WTC11 (cell line): Measurements from ENCODE around the gene EPHA6. TPM values are rescaled to one million over a fixed set of nuclear protein-coding genes. Genes with fewer than 3 reads are reported as not detected.

Source experiments
- ATAC-seq: fragments of 200-7000 bp; cut with Tn5 transposase; 2 replicates; pipeline ENCODE4 v1.10.0; 2021; ENCODE audit warnings: mild to moderate bottlenecking, moderate library complexity
- CTCF ChIA-PET: fragments of 300-600 bp; sonication (Branson Sonifier 250); formaldehyde crosslinking; loops from one replicate; lab custom pipeline; 2021; ENCODE audit warnings: antibody characterized with exemption; lab: Charles Lee
- POLR2A ChIA-PET: fragments of 350-600 bp; sonication (Branson Sonifier 250); formaldehyde crosslinking; loops from one replicate; lab custom pipeline; 2021; ENCODE audit warnings: antibody characterized with exemption; lab: Charles Lee
- DNase-seq: peaks from one replicate; pipeline ENCODE4 v3.0.0; 2021; ENCODE audit warnings: low spot score
- H3K27ac Mint-ChIP-seq: 2 replicates; pipeline ENCODE4 v1.8.0; 2021; ENCODE audit warnings: mixed read lengths
- H3K27me3 Mint-ChIP-seq: 2 replicates; pipeline ENCODE4 v1.8.0; 2021; ENCODE audit warnings: low read depth, mild to moderate bottlenecking, moderate library complexity, mixed read lengths
- H3K36me3 Mint-ChIP-seq: 2 replicates; pipeline ENCODE4 v1.8.0; 2021; ENCODE audit warnings: mixed read lengths
- H3K4me1 Mint-ChIP-seq: 2 replicates; pipeline ENCODE4 v1.8.0; 2022; ENCODE audit warnings: mixed read lengths
- H3K4me3 Mint-ChIP-seq: 2 replicates; pipeline ENCODE4 v1.8.0; 2021; ENCODE audit warnings: mild to moderate bottlenecking, moderate library complexity, mixed read lengths
- H3K9me3 Mint-ChIP-seq: 2 replicates; pipeline ENCODE4 v1.8.0; 2021; ENCODE audit warnings: mixed read lengths
- CBFB ChIP-seq: sonication (generic); formaldehyde crosslinking; IDR thresholded peaks from 2 replicates; pipeline ENCODE4 v1.8.1; 2022; ENCODE audit warnings: mild to moderate bottlenecking, low read depth, missing genetic modification reagents
- ETV6 ChIP-seq: sonication (generic); formaldehyde crosslinking; IDR thresholded peaks from 2 replicates; pipeline ENCODE4 v1.8.1; 2022; ENCODE audit warnings: mild to moderate bottlenecking, missing genetic modification reagents
- JUN ChIP-seq: sonication (generic); formaldehyde crosslinking; IDR thresholded peaks from 2 replicates; pipeline ENCODE4 v1.8.0; 2023; ENCODE audit warnings: mild to moderate bottlenecking, missing genetic modification reagents
- SMAD4 ChIP-seq: sonication (generic); formaldehyde crosslinking; IDR thresholded peaks from 2 replicates; pipeline ENCODE4 v1.8.0; 2022; ENCODE audit warnings: mild to moderate bottlenecking, missing genetic modification reagents
- TEAD1 ChIP-seq: sonication (generic); formaldehyde crosslinking; IDR thresholded peaks from 2 replicates; pipeline ENCODE4 v1.8.0; 2022; ENCODE audit warnings: mild to moderate bottlenecking, missing genetic modification reagents
- TEAD4 ChIP-seq: sonication (generic); formaldehyde crosslinking; IDR thresholded peaks from 2 replicates; pipeline ENCODE4 v1.8.0; 2022; ENCODE audit warnings: mild to moderate bottlenecking, missing genetic modification reagents
- ZBTB21 ChIP-seq: sonication (generic); formaldehyde crosslinking; IDR thresholded peaks from 2 replicates; pipeline ENCODE4 v1.8.1; 2023; ENCODE audit warnings: mild to moderate bottlenecking, missing genetic modification reagents, borderline replicate concordance
- ZNF219 ChIP-seq: sonication (generic); formaldehyde crosslinking; IDR thresholded peaks from 2 replicates; pipeline ENCODE4 v1.8.0; 2023; ENCODE audit warnings: missing genetic modification reagents, mild to moderate bottlenecking, borderline replicate concordance
- ZNF263 ChIP-seq: sonication (generic); formaldehyde crosslinking; IDR thresholded peaks from 2 replicates; pipeline ENCODE4 v1.8.1; 2022; ENCODE audit warnings: low read depth, mild to moderate bottlenecking, moderate library complexity, missing genetic modification reagents
- ZNF396 ChIP-seq: fragments of 250-450 bp; sonication (Bioruptor Pico); IDR thresholded peaks from 2 replicates; pipeline ENCODE4 v1.8.0; 2021; ENCODE audit warnings: mild to moderate bottlenecking, moderate library complexity, borderline replicate concordance
- total RNA-seq: library from RNA; stranded (reverse); gene quantifications from 3 replicates; pipeline ENCODE4 v1.2.3, GENCODE V29; 2021
- TF ChIP-seq, protein P1 (sequence below): sonication (generic); formaldehyde crosslinking; IDR thresholded peaks from 2 replicates; pipeline ENCODE4 v1.8.0; 2022; ENCODE audit warnings: missing genetic modification reagents
- TF ChIP-seq, protein P2 (sequence below): sonication (generic); formaldehyde crosslinking; IDR thresholded peaks from 2 replicates; pipeline ENCODE4 v1.8.0; 2022; ENCODE audit warnings: mild to moderate bottlenecking, missing genetic modification reagents
- TF ChIP-seq, protein P3 (sequence below): fragments of 250-450 bp; sonication (Bioruptor Pico); IDR thresholded peaks from 2 replicates; pipeline ENCODE4 v1.9.0; 2021; ENCODE audit warnings: mild to moderate bottlenecking, borderline replicate concordance
- TF ChIP-seq, protein P4 (sequence below): fragments of 250-450 bp; sonication (Bioruptor Pico); IDR thresholded peaks from 2 replicates; pipeline ENCODE4 v1.9.0; 2021; ENCODE audit warnings: mild to moderate bottlenecking
- TF ChIP-seq, protein P5 (sequence below): sonication (generic); formaldehyde crosslinking; conservative IDR thresholded peaks from 2 replicates; pipeline ENCODE4 v1.8.1; 2023; ENCODE audit warnings: mild to moderate bottlenecking, low read depth, missing genetic modification reagents, moderate library complexity
- TF ChIP-seq, protein P6 (sequence below): sonication (generic); formaldehyde crosslinking; IDR thresholded peaks from 2 replicates; pipeline ENCODE4 v1.8.1; 2023; ENCODE audit warnings: mild to moderate bottlenecking, moderate library complexity, missing genetic modification reagents
- TF ChIP-seq, protein P7 (sequence below): sonication (generic); formaldehyde crosslinking; IDR thresholded peaks from 2 replicates; pipeline ENCODE4 v1.8.0; 2022; ENCODE audit warnings: mild to moderate bottlenecking, missing genetic modification reagents
- TF ChIP-seq, protein P8 (sequence below): fragments of 250-450 bp; sonication (Bioruptor Pico); IDR thresholded peaks from 2 replicates; pipeline ENCODE4 v1.9.0; 2021; ENCODE audit warnings: mild to moderate bottlenecking

EPHA6 gene
- total RNA-seq, 1 experiment from 2014 or later, result 2.1 TPM

DNA sequence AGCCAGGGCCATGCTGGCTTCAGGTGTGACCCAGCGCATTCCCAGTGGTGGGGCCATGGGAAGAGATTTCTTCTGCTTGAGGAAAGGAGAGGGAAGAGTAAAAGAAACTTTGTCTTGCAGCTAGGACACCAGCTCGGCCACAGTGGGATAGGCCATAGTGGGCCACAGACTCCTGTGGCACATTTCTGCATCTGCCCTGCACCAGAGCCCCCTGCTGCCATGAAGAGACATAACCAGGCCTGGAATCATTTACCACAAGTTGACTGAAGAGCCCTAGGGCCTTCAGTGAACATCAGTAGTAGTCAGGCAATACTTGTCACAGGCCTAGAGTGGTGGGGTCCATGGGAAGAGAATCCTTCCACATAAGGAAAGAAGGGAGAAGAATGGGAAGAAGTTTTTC, 538.8 kb downstream of the EPHA6 start (continued):
- TF ChIP-seq, protein P1, sequence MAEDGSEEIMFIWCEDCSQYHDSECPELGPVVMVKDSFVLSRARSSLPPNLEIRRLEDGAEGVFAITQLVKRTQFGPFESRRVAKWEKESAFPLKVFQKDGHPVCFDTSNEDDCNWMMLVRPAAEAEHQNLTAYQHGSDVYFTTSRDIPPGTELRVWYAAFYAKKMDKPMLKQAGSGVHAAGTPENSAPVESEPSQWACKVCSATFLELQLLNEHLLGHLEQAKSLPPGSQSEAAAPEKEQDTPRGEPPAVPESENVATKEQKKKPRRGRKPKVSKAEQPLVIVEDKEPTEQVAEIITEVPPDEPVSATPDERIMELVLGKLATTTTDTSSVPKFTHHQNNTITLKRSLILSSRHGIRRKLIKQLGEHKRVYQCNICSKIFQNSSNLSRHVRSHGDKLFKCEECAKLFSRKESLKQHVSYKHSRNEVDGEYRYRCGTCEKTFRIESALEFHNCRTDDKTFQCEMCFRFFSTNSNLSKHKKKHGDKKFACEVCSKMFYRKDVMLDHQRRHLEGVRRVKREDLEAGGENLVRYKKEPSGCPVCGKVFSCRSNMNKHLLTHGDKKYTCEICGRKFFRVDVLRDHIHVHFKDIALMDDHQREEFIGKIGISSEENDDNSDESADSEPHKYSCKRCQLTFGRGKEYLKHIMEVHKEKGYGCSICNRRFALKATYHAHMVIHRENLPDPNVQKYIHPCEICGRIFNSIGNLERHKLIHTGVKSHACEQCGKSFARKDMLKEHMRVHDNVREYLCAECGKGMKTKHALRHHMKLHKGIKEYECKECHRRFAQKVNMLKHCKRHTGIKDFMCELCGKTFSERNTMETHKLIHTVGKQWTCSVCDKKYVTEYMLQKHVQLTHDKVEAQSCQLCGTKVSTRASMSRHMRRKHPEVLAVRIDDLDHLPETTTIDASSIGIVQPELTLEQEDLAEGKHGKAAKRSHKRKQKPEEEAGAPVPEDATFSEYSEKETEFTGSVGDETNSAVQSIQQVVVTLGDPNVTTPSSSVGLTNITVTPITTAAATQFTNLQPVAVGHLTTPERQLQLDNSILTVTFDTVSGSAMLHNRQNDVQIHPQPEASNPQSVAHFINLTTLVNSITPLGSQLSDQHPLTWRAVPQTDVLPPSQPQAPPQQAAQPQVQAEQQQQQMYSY (CRISPR knock-in tag), result no peak
- TF ChIP-seq, protein P2, sequence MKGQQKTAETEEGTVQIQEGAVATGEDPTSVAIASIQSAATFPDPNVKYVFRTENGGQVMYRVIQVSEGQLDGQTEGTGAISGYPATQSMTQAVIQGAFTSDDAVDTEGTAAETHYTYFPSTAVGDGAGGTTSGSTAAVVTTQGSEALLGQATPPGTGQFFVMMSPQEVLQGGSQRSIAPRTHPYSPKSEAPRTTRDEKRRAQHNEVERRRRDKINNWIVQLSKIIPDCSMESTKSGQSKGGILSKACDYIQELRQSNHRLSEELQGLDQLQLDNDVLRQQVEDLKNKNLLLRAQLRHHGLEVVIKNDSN (CRISPR knock-in tag), result no peak
- TF ChIP-seq, protein P3, sequence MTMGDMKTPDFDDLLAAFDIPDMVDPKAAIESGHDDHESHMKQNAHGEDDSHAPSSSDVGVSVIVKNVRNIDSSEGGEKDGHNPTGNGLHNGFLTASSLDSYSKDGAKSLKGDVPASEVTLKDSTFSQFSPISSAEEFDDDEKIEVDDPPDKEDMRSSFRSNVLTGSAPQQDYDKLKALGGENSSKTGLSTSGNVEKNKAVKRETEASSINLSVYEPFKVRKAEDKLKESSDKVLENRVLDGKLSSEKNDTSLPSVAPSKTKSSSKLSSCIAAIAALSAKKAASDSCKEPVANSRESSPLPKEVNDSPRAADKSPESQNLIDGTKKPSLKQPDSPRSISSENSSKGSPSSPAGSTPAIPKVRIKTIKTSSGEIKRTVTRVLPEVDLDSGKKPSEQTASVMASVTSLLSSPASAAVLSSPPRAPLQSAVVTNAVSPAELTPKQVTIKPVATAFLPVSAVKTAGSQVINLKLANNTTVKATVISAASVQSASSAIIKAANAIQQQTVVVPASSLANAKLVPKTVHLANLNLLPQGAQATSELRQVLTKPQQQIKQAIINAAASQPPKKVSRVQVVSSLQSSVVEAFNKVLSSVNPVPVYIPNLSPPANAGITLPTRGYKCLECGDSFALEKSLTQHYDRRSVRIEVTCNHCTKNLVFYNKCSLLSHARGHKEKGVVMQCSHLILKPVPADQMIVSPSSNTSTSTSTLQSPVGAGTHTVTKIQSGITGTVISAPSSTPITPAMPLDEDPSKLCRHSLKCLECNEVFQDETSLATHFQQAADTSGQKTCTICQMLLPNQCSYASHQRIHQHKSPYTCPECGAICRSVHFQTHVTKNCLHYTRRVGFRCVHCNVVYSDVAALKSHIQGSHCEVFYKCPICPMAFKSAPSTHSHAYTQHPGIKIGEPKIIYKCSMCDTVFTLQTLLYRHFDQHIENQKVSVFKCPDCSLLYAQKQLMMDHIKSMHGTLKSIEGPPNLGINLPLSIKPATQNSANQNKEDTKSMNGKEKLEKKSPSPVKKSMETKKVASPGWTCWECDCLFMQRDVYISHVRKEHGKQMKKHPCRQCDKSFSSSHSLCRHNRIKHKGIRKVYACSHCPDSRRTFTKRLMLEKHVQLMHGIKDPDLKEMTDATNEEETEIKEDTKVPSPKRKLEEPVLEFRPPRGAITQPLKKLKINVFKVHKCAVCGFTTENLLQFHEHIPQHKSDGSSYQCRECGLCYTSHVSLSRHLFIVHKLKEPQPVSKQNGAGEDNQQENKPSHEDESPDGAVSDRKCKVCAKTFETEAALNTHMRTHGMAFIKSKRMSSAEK (CRISPR knock-in tag), result no peak
- no peak for TF ChIP-seq CBFB (CRISPR knock-in tag)
- TF ChIP-seq, protein P4, sequence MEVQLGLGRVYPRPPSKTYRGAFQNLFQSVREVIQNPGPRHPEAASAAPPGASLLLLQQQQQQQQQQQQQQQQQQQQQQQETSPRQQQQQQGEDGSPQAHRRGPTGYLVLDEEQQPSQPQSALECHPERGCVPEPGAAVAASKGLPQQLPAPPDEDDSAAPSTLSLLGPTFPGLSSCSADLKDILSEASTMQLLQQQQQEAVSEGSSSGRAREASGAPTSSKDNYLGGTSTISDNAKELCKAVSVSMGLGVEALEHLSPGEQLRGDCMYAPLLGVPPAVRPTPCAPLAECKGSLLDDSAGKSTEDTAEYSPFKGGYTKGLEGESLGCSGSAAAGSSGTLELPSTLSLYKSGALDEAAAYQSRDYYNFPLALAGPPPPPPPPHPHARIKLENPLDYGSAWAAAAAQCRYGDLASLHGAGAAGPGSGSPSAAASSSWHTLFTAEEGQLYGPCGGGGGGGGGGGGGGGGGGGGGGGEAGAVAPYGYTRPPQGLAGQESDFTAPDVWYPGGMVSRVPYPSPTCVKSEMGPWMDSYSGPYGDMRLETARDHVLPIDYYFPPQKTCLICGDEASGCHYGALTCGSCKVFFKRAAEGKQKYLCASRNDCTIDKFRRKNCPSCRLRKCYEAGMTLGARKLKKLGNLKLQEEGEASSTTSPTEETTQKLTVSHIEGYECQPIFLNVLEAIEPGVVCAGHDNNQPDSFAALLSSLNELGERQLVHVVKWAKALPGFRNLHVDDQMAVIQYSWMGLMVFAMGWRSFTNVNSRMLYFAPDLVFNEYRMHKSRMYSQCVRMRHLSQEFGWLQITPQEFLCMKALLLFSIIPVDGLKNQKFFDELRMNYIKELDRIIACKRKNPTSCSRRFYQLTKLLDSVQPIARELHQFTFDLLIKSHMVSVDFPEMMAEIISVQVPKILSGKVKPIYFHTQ (CRISPR knock-in tag), result no peak
- TF ChIP-seq, protein P5, sequence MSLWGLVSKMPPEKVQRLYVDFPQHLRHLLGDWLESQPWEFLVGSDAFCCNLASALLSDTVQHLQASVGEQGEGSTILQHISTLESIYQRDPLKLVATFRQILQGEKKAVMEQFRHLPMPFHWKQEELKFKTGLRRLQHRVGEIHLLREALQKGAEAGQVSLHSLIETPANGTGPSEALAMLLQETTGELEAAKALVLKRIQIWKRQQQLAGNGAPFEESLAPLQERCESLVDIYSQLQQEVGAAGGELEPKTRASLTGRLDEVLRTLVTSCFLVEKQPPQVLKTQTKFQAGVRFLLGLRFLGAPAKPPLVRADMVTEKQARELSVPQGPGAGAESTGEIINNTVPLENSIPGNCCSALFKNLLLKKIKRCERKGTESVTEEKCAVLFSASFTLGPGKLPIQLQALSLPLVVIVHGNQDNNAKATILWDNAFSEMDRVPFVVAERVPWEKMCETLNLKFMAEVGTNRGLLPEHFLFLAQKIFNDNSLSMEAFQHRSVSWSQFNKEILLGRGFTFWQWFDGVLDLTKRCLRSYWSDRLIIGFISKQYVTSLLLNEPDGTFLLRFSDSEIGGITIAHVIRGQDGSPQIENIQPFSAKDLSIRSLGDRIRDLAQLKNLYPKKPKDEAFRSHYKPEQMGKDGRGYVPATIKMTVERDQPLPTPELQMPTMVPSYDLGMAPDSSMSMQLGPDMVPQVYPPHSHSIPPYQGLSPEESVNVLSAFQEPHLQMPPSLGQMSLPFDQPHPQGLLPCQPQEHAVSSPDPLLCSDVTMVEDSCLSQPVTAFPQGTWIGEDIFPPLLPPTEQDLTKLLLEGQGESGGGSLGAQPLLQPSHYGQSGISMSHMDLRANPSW (CRISPR knock-in tag), result no peak
- no peak for TF ChIP-seq ZNF219 (CRISPR knock-in tag)

DNA sequence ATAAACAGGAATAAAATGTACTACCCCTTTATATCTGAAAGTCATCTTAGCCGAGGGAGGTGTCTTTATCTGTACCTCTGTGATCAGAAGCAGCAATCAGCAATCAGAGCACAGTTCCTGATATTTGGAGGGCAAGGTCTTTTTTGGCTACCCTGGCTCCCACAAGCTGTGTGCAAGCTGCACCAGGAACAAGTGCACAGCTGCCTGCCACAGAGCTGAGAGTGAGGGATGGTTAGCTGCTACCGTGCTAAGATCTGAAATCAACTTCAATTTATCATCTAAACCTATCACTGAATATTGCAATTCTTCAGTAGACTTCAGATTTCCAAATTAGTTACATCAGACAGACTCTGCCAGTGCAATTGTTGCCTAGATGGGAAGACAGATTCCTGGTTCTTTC, 545.6 kb downstream of the EPHA6 start:
- peak overlapping the region; percentile 66; the same call in 1 of the 2 replicates for H3K27ac Mint-ChIP-seq
- ATAC-seq (no peak), DNase-seq (no peak)
- CTCF ChIA-PET, result no interaction called here
- H3K4me3 Mint-ChIP-seq, result no peak overlapping the region
- H3K27me3 Mint-ChIP-seq, result no peaks in the 10 kb centered on the region
- H3K9me3 Mint-ChIP-seq, result no peaks in the 10 kb centered on the region
- H3K4me1 Mint-ChIP-seq, result peaks cover 18% of the 10 kb centered on the region
- H3K36me3 Mint-ChIP-seq, result no peaks in the 10 kb centered on the region
- POLR2A ChIA-PET, result no interaction called here
- TF ChIP-seq ZBTB21 (CRISPR knock-in tag) (no peak), ZNF263 (CRISPR knock-in tag) (no peak), TEAD4 (CRISPR knock-in tag) (no peak), JUN (CRISPR knock-in tag) (no peak), SMAD4 (no peak), CBFB (CRISPR knock-in tag) (no peak), ZNF396 (CRISPR knock-in tag) (no peak), ETV6 (CRISPR knock-in tag) (no peak), TEAD1 (CRISPR knock-in tag) (no peak)
- TF ChIP-seq, protein P6, sequence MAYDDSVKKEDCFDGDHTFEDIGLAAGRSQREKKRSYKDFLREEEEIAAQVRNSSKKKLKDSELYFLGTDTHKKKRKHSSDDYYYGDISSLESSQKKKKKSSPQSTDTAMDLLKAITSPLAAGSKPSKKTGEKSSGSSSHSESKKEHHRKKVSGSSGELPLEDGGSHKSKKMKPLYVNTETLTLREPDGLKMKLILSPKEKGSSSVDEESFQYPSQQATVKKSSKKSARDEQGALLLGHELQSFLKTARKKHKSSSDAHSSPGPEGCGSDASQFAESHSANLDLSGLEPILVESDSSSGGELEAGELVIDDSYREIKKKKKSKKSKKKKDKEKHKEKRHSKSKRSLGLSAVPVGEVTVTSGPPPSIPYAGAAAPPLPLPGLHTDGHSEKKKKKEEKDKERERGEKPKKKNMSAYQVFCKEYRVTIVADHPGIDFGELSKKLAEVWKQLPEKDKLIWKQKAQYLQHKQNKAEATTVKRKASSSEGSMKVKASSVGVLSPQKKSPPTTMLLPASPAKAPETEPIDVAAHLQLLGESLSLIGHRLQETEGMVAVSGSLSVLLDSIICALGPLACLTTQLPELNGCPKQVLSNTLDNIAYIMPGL (CRISPR knock-in tag), result no peak
- TF ChIP-seq, protein P7, sequence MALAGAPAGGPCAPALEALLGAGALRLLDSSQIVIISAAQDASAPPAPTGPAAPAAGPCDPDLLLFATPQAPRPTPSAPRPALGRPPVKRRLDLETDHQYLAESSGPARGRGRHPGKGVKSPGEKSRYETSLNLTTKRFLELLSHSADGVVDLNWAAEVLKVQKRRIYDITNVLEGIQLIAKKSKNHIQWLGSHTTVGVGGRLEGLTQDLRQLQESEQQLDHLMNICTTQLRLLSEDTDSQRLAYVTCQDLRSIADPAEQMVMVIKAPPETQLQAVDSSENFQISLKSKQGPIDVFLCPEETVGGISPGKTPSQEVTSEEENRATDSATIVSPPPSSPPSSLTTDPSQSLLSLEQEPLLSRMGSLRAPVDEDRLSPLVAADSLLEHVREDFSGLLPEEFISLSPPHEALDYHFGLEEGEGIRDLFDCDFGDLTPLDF (CRISPR knock-in tag), result no peak
- TF ChIP-seq, protein P8, sequence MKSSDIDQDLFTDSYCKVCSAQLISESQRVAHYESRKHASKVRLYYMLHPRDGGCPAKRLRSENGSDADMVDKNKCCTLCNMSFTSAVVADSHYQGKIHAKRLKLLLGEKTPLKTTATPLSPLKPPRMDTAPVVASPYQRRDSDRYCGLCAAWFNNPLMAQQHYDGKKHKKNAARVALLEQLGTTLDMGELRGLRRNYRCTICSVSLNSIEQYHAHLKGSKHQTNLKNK (CRISPR knock-in tag), result no peak
